Epithelial cell of proximal tubule (primary cell): Measurements from ENCODE around the gene RNF26. TPM values are rescaled to one million over a fixed set of nuclear protein-coding genes. Genes with fewer than 3 reads are reported as not detected.

Source experiments
- DNase-seq: peaks from one replicate; pipeline ENCODE4 v3.0.0-alpha.2; 2011; ENCODE audit warnings: low read depth
- H3K4me3 ChIP-seq: 2 replicates; pipeline ENCODE4 v1.5.1; 2011; ENCODE audit warnings: low read depth, mild to moderate bottlenecking, low read length
- total RNA-seq: library from RNA; depleted of rRNA; stranded (reverse); fragments of >200 nt; gene quantifications from 2 replicates; pipeline ENCODE4 v1.2.3, GENCODE V29; 2015
- TF ChIP-seq, protein P1 (sequence below): conservative IDR thresholded peaks from 2 replicates; pipeline ENCODE4 v1.5.1; 2012; ENCODE audit warnings: low read depth, mild to moderate bottlenecking, low read length

Gene RNF26
- total RNA-seq, 1 donor from 2014 or later: 18.6 TPM

DNA sequence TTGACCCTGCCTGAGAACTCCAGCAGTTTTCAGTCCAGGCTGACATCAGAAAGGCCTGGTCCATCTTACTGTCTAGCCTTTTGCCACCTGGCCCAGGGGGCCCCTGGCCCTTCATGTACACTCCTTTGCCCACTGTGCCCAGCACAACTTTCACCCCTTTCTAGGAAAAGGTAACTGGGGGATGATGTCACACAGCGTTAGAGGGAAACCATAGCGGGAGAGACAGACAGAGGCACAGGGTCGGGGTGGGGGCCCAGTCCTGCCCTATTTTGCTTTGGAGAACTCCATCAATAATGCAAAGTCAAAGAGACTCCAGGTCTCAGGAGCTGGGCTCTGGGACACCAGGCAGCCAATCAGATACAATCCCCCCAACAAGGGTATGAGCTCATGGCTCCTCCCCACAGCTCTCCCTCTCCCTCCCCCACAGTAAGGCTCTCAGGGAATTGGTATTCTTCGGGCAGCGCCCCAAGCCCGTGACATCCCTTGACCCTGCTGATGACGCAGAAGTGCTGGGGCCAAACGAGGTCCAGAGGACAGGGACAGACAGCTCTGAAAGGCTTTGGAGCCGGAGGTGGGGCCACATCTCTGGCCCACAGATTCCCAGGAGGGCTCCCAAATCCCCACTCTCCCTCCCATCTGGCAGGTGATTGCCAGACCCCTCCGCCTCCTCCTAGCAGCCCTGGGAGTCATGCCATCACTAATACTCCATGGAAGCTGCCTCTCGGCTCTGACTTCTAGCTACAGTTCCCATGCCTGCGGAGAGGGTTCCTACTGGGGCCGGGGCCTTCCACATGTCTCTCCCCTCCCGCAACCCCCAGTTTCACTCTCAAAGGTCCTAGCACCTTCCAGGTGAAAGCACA is 41.2 kb downstream of the RNF26 start:
- no peak for DNase-seq
- TF ChIP-seq, protein P1, sequence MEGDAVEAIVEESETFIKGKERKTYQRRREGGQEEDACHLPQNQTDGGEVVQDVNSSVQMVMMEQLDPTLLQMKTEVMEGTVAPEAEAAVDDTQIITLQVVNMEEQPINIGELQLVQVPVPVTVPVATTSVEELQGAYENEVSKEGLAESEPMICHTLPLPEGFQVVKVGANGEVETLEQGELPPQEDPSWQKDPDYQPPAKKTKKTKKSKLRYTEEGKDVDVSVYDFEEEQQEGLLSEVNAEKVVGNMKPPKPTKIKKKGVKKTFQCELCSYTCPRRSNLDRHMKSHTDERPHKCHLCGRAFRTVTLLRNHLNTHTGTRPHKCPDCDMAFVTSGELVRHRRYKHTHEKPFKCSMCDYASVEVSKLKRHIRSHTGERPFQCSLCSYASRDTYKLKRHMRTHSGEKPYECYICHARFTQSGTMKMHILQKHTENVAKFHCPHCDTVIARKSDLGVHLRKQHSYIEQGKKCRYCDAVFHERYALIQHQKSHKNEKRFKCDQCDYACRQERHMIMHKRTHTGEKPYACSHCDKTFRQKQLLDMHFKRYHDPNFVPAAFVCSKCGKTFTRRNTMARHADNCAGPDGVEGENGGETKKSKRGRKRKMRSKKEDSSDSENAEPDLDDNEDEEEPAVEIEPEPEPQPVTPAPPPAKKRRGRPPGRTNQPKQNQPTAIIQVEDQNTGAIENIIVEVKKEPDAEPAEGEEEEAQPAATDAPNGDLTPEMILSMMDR: no peak
- H3K4me3 ChIP-seq: no peak overlapping the region

DNA sequence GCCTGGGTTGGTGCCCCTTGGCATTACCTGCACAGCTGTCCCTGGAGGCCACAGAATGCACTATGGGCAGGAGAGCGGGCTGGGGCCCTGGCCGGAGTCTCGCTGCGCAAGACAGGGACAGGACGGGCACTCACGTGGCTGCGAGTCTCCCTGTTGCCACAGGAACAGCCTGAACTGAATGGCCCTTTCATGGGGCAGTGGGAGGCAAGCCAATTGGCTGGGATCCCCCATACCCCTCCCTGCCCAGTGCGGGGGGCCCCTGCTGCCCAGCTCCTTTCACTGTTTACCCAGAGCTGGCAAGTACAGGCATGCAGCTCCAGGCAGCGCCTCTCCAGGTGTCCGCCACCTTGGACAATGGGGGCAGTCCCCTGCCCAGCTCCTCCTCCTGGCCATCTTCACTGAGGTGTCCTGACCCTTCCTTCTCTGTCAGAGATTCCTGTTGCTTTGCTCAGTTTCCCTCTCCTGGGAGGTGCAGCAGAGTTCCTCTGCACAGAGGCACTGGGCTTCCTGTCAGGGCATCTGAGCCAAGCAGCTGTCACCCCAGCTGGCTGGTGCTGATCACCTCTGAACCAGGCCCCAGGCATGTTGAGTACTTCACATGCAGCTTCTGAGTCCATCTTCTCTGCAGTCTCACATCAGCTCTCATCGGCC is 42.0 kb downstream of the RNF26 start:
- TF ChIP-seq, protein P1: no peak
- no peak for DNase-seq
- H3K4me3 ChIP-seq: no peak overlapping the region

DNA sequence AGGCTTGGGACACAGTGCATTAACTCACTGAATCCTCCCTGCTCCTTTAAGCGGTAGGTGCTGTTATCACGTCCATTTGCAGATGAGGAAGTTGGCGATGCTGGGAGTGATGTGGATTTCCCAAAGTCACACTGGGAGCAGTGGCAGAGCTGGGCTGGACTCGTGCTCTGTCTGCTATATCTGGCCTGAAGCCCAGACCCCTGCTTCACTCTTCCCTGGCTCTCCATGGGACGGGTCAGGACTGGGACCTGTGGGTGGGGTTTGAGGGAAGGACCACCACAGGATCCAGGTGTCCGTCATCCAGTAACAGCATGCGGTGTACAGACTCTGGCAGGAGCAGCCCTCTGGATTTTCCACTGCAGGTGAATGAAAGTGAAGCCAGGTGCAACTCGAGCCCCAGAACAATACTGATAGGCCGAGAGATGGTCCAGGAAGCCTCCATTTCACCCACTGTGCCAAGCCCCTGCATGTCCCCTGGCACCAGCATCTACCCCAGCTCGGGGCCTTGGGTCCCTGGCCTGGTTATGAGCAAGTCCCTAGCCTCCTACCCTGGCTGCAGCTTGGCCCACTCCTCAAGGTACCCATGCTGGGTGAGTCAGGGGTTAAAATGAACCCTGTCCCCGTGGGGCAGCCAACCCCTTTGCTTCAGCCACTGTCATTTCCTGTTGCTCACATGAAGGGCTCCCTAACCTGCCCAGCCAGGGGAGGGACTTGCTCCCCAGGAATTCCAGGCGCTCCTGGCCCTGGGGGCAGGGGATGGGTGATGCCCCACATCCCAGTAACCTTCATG is 43.0 kb downstream of the RNF26 start:
- no peak overlapping the region for H3K4me3 ChIP-seq
- no peak for DNase-seq
- TF ChIP-seq, protein P1: no peak

DNA sequence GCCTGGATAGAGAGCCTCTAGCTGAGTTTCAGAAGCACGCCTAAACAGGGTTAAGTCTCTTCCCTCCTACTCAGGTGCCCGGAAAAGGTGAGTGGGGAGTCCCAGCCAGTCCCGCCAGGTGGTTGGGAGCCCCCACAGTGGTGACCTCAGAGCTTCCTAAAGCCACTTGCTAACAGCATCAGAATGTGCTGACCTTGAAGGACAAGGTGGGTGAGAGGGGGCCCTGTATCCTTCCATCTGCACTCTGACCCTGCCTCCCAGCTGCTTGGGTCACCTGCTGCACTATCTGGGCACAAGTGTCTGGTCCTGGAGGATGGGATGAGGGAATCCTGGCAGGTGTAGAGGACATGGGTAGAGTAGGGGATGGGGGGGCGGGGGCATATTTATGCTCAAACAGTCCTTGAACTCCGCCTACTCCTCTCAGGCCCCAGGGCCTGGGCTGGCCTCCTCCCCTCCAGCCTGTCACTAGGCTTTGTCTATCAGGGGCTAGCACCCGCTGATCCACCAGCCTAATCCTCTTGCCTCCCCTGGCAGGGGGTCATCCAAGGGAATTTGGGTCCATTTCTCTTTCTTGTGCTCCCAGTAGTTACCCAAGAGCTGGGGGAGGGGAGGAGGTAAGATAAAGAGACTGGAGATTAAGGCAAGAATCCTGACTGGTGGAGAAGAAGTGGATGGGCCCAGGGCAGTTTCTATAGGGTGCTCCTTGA is 43.8 kb downstream of the RNF26 start:
- TF ChIP-seq, protein P1: no peak
- DNase-seq: no peak
- H3K4me3 ChIP-seq: no peak overlapping the region

DNA sequence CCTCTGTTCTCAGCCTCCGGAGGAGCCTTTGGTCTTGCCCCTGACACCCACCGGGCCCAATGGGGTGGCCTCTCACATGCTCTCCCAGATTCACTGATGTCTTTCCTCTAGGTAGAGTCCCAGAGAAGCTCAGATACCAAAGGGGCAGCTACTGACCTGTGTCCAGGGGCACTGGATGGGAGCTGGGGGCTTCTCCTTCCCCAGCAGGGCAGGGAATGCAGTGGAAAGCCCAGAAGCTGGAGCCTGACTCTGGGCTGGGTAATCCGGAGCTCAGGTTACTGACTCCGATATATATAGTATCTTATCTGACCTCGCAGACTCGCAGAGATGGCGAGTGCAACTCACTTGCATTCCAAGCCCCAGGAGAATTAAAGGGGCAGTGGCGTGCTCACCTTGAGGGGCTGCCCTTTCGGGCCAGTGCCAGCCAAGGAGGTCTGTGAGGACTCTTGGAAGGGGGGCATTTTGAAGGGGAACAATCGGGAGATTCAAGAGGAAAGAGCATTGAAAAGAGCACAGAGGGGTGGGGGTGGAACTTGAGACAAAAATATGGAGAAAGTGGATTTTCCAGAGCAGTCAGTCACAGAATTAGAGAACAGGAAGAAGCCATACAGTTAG is 44.6 kb downstream of the RNF26 start:
- no peak for DNase-seq
- TF ChIP-seq, protein P1: no peak
- H3K4me3 ChIP-seq: no peak overlapping the region
